ENCODE measurements around the gene RPRML.
"Not testable (repeated sequence)": the region's sequence is repeated elsewhere in the genome, so short reads cannot be mapped to it uniquely, and the experiment has no call there.

RPRML gene

GRCh38 chr17:46975287-46975686 lies 3.8 kb downstream of the RPRML start:
- no peak for DNase-seq

DNA sequence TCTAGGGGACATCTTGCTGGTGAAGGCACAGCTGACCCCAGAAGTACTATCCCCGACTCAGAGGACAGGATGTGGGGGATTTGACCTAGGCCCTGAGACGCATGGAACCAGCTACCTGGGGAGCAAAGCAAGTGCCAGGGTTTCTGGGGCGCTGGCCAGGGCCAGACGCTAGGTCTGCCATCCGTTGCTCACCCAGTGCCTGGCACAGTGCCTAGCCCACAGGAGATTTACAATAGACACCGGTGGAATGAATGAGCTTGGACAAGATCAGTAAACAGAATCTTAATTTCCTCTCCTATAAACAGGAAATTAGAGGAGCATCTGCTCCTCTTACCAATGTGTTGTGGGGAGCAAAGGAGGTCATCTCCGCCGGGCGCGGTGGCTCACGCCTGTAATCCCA lies 5.0 kb downstream of the RPRML start:
- no peak for DNase-seq

- DNase-seq: no peak
These were observed 6.7 kb downstream of the RPRML start for GRCh38 chr17:46972346-46972745.

- DNase-seq: no peak
These were observed 7.3 kb downstream of the RPRML start for GRCh38 chr17:46971647-46972300.

DNA sequence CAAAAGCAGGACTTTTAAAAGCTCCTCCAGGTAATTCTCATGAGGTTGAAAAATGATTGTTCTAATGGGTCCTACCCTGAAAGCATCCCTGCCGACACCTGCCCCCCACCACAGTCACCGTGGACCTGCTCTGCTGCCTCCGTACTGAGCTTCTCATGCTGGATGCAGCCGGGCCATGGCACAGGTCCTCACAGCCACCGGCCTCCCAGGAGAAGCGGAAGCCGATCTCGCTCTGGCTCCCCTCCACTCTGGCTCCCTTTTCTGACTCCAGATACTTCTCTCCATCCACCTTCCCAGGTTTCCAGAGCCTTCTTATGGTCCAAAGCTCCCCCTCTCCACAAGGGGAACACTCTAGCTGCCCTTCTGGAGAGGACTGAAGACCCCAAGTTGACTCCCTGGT lies 10.2 kb downstream of the RPRML start:
- no peak for DNase-seq

DNA sequence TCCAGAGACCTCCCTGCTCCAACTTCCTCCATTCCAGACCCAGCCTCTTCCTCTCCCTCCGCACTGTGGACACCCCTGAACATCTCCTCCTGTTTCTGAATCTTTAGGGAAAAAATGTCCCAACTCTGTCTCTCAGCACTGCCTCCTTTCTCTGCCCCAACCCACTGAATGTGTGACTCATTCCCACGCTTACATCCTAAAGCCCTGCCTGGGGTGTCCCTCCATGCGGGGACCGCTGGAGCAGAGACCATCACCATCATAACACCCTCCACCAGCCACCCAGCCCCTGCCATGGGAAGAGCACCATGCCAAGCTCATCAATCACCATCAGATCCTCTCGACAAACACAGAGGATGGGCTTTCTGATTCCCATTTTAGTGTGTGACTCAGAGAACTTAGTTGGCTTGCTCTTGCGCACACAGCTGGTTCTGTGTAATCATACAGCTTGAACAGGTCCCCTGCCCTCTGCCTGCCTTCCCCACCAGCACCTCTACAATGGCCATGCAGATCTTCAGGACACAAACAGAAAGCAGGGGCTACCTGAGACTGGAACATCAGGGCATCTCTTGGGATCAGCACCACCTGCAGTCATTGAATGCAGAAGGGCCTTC lies 10.7 kb downstream of the RPRML start:
- no peak for DNase-seq

DNA sequence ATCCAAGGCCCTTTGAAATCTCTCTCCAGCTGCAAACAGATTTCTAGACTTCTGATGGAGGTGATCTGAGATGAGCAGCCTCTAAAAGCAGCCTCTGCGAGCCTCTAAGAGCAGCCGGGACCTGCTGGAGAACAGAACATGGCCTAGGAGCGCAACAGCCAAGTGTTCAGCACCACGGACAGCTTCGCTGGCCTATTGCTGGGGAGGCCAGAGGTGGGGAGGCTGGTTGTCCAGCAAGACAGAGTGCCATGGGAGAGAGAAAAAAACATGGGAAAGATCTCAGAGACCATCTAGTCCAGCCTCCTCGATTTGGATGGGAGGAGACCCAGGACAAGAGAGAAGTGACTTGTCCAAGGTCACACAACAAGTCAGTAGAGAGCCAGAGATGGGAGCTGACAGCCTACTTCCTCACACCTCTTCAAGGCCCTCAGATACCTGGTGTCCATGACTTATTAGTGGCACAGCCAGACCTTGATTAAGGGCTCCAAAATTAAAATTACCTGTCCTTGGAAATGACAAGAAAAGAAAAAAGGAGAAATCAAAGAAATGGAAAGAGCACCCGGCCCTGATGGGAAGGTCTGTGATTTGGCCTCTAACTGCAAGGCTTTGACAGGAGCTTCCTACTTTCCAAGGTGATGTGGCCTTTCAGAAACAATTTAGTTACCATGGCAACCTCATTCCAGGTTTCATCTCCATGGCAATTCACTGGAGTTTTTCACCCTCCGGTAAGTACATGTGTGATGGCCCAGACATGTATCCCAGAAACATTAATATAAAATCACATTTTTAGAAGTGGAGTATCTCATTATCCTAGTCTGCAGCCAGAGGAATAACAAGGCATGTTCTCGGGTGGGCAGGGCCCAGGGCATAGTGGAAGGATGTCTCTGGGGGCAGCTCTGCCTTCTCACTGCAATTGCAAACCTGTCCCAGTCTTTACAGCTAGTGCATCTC lies 14.5 kb downstream of the RPRML start:
- DNase-seq: no peak

- no peak for DNase-seq
These were observed 15.5 kb downstream of the RPRML start for GRCh38 chr17:46963571-46963970.

GRCh38 chr17:46962374-46962790 lies 16.7 kb downstream of the RPRML start:
- DNase-seq: no peak

- DNase-seq: no peak
These were observed 18.9 kb downstream of the RPRML start for GRCh38 chr17:46960152-46960551.

GRCh38 chr17:46958041-46958591 lies 20.9 kb downstream of the RPRML start:
- DNase-seq: no peak

DNA sequence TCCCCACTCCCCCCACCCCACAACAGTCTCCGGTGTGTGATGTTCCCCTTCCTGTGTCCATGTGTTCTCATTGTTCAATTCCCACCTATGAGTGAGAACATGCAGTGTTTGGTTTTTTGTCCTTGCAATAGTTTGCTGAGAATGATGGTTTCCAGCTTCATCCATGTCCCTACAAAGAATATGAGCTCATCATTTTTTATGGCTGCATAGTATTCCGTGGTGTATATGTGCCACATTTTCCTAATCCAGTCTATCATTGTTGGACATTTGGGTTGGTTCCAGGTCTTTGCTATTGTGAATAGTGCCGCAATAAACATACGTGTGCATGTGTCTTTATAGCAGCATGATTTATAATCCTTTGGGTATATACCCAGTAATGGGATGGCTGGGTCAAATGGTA lies 25.9 kb downstream of the RPRML start:
- not testable (repeated sequence) for DNase-seq

DNA sequence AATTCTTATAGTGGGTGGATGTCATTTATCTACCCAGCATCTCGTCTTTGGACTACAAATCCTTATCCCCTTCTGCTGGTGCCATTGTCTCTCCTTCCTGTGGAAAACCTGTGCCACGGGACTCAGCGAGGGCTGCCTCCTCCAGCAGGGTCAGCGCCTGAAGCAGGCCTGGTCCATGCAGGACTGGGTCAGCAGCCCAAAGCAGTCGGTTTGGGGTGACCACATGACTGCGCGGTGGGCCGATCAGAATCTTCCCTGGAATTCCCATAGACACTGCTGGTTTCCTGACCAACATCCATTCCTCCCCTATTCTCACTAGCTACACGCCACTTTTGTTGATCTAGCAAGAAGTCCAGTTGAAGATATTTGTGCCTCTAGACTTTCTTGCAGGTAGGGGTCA lies 26.9 kb downstream of the RPRML start:
- DNase-seq: no peak

DNA sequence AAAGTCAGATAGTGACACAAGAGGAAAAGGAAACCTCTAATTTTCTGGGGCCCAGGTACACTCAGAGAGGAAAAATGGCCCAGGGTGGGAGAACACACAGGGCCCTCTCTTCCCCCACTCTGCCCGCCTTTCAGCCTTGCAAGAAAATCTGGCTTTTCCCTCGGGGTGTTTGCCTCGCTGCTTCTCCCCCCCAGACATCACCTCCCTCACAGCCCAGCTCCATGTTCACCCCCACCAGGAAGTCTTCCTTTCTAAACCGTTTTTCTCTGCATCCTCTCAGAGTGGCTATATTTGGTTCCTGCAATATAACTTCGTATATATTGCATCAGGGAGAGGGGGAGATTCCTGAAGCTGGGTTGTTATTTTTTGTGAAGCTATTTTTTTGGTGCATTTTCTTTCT lies 27.3 kb downstream of the RPRML start:
- DNase-seq: no peak

DNA sequence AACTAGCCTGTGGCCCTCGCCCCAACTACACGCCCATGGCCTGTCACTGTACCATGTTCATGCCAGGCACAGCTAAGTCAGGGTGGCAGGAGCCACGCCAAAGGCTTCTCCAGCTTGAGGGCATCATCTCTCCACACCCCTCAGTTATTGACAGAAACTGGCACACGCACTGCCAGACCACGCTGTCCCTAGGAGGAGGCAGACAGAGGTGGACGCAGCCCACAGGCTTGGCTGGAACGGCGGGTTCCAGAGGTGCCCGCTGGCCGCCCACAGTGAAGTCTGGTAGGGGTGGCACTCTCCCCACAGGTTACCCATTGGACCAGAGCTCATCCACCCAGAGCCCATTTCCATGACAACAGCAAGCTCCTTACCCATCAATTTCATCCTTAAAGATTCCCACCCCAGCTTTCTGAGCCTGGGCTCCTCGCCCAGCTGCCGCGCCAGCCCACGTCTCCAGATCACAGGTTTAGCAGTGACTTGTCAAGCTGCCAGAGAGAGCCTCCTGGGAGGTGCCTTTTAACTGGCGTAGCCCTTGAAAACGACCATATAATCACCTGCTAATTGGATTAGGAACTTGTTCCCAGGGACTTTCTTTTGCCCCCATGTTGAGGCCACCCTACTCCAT lies 27.9 kb downstream of the RPRML start:
- DNase-seq: peak; percentile 44

DNA sequence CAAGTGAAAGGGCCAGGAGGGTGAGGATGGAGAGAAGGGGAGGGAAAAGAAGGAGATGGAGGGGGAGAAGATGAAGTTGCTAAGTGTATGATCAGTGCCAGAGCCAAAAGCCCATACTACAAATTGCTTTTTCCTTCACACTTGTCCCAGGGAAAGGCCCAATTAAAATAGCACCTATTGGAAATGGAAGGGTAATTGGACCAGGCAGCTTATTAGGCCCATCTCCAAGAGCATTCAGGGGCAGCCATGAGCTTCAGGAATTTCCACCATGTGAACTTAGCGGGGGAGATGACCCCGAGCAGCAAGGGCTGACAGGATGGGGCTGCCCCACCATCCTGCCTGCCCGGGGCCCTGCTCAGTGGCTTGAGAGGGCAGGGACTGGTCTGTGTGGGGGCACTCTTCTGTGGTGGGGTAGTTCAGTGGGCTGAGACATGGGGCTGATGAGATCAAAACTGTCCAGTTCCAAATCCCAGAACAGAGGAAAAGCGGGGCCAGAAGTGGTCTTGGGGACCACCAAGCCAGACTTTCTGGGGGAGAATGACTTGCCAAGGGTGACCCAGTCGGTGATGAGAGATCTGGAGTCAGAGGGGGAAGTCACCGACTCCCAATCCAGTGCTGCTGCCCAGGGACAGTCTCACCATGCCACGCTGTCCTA lies 28.6 kb downstream of the RPRML start:
- no peak for DNase-seq

DNA sequence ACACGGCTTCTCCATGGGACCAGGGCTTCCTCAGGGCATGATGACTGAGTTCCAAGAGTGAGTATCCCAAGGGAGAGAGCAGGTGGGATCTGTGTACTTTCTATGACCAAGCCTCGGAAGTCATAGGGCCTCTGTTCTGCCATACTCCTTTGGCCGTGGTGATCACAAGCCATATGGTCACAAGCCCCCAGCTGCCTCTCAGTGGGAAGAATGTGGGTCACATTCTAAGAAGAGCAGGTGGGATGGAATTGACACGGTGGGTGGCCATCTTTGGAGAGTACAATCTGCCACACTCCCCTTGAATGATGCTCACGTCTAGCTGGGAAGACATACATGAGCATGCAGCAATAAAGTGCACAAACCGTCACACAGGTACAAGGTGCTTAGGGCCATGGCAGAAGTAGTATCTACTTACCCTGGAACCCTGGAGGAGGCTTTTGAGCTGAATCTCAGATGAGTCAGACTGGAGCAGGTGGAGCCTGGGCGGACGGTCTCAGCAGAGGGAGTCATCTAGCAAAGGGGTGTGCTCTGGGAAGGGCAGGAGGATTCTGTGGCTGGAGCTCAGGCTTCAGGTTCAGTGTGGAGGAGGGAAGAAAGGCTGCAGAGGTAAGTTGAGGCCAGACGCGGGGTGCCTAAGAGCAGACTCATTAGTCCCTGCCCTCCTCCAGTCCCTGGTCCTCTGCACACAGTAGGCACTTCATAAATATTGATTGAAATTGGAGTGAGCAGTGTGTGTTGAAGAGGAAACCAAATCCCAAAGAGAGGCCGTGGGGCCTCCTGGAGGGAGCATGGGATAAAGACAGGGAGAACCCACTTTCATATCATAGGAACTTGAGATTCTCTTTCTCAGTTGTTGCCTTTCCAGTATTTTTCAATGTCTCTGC lies 29.5 kb downstream of the RPRML start:
- DNase-seq: no peak

GRCh38 chr17:46948544-46948943 lies 30.5 kb downstream of the RPRML start:
- DNase-seq: no peak

GRCh38 chr17:46947216-46947615 lies 31.8 kb downstream of the RPRML start:
- no peak for DNase-seq

- DNase-seq: no peak
These were observed 34.1 kb downstream of the RPRML start for GRCh38 chr17:46944931-46945330.

All from NCI-H1436 (cell line).